COLO829 (cell line): ENCODE data around the gene MAFG.
A peak's percentile ranks its signal among the peaks of the same experiment; 100 is the strongest.

Experiments
- DNase-seq: peaks from one replicate; pipeline ENCODE4 v3.0.0; 2012; ENCODE audit warnings: low spot score

Gene MAFG

GRCh38 chr17:81909966-81910839 lies 17.3 kb downstream of the MAFG start:
- peak; percentile 47 for DNase-seq

DNA sequence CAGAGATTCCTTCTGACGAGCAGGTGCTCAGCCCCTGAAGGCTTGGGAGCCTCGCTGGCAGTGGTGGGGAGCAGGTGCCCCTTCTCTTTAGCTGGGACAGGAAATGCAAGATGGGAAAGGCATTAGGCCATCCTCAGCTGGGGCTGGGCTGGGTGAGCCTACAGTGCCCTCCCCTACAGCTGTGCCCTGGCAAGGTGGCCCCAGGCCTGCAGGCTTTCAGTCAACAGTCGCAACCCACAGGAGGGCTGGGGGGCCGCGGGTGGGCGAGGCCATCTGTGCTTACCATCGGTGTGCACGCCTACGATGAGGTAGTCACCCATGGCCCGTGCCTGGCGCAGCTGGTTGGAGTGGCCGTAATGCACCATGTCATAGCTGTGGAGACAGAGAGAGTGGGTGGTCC lies 18.3 kb downstream of the MAFG start:
- no peak for DNase-seq

DNA sequence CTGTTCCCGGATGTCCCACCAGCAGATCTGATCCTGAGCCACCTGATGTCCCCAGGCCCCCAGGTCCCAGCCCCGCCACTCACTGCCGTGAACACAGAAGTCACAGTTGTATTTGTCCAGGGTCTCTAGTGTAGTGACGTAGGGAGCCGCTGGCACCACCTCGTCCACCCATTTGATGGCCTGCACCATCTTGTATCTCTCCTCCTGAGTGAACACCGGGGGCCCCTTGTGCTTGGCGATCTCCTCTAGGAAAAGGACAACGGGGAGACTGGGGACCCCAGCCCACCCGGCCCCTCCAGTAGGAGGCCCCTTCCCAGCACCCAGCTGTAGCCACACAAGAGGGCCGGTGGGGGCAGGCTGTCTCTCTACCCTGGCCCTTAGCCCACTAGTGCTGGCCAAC lies 18.7 kb downstream of the MAFG start:
- DNase-seq = no peak

- no peak for DNase-seq
Observed at GRCh38 chr17:81907219-81908145, 20.1 kb downstream of the MAFG start.

GRCh38 chr17:81906476-81907218 lies 20.9 kb downstream of the MAFG start:
- no peak for DNase-seq

DNA sequence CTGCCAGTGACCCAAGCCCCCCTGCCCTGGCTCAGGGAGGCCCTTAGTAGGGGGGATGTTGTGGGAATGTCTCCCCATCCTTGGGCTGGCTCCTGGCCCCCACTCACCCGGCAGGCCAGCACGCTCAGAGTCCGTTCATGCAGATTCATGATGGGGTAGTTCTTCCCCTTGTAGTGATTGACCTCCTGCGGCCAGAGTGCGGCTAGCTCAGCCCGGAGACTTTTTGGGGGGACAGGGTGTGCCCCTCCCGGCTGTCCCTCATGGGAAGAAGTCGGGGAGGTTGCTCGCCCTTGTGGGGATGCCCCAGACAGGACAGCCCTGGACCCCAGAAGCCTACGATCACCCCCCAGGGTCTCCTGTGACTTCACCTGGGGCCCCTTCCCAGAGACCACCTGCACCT lies 21.5 kb downstream of the MAFG start:
- no peak for DNase-seq

DNA sequence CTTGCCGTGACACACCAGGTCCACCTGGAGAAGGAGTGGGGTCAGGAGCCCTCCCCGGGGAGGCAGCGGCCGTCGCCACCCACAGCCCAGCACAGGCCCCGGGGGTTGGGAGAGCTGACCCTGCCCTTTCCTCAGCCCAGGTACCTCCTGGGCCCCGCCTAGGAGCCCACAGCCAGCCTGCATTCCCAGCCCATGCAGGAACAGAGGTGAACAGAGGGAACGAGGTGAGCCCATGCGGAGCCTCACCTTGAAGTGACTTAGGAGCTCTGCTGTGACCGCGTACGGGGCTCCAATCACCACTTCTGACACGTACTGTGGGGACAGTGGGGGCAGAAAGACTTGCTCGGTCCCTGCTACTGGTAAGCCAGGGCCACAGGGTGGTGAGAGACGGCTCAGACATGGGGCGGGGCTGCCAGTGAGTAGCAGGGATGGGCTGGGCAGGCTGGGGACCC lies 22.1 kb downstream of the MAFG start:
- no peak for DNase-seq

DNA sequence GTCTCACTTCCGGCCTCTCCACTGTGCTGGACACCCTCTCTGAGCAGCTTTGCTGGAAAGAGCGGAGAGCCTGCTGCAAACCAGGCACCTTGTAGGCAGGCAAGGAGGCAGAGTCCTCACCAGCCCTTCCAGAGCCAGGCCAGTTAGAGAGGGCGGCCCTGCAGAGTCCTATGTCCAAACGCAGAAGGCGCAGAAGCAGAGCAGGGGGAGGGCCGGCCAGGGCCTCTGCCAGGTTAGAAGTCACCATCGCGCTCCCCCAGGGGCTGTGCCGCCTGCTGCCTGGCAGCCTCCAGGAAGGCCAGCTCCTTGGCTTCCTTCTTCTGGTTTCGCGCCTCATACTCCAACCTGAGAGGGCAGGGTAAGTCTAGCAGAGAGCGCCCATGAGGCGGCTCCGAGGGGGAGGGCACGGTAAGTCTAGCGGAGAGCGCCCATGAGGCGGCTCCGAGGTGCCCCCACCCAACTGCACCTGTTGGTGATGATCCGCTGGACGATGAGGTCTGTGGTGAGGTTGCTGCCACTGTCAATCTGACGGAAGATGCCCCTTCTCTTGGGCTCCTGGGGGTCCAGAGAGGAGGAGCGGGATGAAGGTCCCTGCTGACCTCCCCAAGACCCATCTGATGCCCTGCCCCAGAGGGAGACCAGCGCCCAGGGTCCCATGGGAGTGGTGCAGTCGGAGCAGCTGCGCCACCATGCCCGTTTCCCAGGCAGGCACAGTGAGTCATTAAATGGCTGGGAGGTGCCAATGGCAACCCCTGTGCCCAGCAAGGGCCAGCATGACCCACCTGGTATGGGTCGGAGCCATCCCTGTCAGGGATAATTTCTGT lies 22.7 kb downstream of the MAFG start:
- DNase-seq = no peak

DNA sequence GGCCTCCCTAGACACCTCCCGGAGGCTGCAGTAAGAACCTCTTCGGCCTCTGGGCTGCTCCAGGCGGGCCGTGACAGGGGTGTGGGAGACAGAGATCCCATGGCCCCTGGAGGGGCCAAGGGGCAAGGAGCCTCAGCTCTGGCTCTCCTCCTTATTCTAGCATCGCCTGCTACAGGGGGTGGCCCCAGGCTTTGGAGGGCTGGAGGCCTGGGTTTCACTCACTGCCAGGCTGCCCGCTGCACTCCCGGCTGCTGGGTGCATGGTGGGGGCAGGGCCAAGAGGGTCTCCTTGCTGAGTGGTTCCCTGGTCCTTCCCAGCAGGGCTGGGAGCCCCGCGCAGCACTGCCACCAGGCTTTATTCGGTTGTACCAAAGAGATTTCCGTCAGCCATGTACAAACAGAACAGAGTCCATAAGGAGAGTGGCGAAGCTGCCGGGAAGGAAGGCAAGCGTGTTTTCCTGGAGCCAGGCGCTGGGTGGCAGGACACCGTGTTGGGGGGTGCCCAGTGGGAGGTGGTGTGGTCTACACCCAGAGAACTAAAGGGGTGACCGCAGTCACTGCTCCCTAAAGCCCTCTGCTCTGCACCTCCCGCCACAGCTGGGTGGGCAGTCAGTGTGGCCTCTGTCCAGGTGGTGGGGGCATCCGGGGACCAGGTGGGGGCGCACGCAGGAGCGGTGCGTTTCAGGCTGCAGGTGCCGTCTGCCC lies 23.5 kb downstream of the MAFG start:
- no peak for DNase-seq

GRCh38 chr17:81903415-81903831 lies 24.1 kb downstream of the MAFG start:
- no peak for DNase-seq

DNA sequence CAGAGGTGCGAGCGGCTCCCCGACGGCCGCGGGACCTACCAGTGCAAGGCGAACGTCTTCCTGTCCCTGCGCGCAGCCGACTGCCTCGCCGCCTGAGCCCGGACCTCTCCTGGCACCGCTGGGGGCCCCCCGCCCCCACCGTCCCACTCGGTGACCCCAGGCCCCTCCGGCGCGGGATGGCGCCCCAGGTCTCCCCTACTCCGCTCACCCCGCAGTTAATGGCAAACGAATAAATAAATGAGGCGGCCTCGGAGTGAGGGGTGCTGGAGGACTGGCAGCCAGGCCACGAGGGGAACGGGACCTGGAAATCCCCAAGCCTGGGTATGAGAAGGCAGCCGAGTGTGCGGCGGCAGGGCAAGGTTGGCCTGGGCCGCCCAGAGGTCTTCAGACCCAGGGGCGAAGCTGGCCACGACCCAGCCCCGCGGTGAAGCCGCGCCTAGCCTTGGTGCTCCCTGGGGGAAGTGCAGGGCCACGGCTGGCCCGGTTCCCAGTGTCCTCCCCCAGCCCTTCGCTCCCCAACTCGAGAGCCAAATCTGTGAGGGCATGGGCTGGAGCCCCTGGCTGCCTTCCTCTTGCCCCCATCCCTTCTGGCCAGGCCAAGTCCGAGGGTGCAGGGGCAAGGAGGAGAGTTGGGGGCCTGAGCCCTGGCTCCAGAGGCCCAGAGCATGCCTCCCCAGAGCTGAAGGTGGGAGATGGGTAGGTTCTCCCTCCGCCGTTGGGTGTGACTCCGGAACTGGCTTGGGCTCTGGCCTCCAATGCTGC lies 24.7 kb downstream of the MAFG start:
- DNase-seq = no peak

DNA sequence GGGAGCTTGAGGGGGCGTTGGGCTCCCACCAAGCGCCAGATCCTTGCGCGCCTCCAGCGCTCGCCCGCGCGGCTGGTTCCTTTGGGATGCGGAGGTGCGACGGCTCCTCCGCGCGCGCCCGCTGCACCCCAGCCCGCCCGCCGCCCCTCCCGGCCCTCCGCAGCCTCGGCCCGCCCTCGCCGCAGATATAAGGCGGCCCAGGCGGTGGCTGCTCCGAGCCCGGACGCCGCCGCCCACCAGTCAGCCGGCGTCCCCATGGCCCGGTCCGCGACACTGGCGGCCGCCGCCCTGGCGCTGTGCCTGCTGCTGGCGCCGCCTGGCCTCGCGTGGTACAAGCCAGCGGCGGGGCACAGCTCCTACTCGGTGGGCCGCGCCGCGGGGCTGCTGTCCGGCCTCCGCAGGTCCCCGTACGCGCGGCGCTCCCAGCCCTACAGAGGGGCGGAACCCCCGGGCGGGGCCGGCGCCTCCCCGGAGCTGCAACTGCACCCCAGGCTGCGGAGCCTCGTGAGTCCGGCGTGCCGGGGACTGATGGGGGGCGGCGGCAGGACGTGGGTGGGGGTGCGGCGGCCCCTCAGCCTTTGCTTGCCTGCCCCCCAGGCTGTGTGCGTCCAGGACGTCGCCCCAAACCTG lies 25.4 kb downstream of the MAFG start, which contains the start of gene NPB:
NPB (plus strand) TSS at position 216 of the 630 bp plus-strand sequence; CDS start at position 256, 40 bp downstream.
- DNase-seq = no peak

- no peak for DNase-seq
Observed at GRCh38 chr17:81901167-81902022, 26.1 kb downstream of the MAFG start.

DNA sequence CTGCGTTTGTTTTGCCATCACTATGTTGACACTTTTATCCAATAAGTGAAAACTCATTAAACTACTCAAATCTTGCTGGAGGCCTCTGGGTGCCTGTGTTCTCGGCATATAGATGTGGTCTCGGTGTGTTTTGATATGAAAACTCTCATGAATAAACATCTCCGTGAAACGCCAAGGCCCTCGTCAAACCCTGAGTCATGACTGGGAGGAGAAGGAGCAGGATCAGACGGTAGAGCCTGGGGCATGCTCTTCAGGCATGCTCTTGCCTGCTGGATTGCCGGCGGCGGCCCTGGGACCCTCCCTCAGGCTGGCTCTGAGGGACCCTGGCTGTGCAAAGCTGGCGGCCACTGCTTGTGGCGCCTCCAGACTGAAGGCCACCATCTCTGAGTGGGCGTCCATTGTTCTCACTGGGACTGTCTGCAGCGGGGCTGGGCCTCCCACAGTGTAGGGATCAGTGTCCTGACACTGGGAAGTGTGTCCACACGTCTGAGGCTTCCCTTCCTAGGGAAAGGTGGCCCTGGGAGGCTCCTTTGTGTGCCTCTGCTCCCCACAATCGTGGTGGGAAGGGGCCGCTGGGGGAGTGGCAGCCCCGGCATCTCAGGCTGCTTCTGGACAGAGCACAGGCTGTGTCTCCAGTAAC lies 27.2 kb downstream of the MAFG start:
- DNase-seq = no peak

DNA sequence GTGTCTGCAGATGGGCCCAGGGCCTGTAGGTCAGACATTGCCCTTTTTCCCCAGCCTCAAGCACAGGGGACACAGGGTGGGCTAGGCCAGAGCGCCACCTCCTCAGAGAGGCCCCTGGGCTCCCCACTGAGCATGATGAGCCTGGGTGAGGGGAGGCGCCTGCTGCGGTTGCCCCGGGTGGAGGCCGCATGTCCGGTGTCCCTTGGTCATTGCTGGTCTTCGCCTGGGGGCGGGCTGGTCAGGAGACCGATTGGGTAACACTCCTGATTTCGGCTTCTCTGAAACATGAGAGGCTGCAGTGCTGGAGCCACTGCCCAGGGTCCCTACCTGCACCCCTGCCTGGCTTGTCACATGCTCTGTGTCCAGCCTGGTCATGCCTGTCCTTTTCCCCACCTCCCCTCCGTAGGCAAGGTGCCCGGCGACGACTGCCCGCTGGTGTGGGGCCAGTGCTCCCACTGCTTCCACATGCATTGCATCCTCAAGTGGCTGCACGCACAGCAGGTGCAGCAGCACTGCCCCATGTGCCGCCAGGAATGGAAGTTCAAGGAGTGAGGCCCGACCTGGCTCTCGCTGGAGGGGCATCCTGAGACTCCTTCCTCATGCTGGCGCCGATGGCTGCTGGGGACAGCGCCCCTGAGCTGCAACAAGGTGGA lies 27.9 kb downstream of the MAFG start:
- DNase-seq = no peak

DNA sequence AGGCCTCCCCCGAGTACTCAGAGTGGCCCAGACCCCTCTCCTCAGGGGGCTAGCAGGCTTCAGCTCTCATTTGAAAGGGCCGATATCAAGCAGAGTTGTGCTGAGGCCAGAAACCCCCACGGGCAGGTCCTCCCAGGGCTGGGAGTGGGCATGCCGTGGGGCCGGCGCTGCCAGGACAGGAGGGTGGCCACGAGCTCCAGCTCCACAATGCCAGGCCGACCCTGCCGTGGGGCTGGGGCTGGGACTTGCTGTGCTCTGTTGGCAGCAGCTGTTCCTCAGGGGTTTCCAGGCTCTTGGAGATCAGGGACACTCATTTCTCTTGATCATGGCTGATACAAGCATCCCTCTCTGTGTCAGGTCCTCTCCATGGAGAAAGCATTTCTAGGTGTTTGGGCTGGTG lies 28.6 kb downstream of the MAFG start:
- no peak for DNase-seq
